GM21423 (cell line): ENCODE measurements around the gene ZNF740.
"Not testable (repeated sequence)": the region's sequence is repeated elsewhere in the genome, so short reads cannot be mapped to it uniquely, and the experiment has no call there.

Experiments used
- ATAC-seq: cut with Tn5 transposase; IDR thresholded peaks from one replicate; pipeline ENCODE4 v1.9.1; 2021; ENCODE audit warnings: mild to moderate bottlenecking, moderate library complexity; ENCODE audit not compliant: unreplicated experiment

Gene ZNF740

GRCh38 chr12:53193985-53194716 is 13.6 kb downstream of the ZNF740 start:
- ATAC-seq = no peak

GRCh38 chr12:53194973-53195372 is 14.5 kb downstream of the ZNF740 start:
- ATAC-seq = no peak

- ATAC-seq = no peak
Measured at GRCh38 chr12:53195516-53196420, 15.2 kb downstream of the ZNF740 start.

- no peak for ATAC-seq
Measured at GRCh38 chr12:53196486-53196885, 16.0 kb downstream of the ZNF740 start.

- no peak for ATAC-seq
Measured at GRCh38 chr12:53197011-53197640, 16.6 kb downstream of the ZNF740 start.

- no peak for ATAC-seq
Measured at GRCh38 chr12:53198486-53199110, 18.1 kb downstream of the ZNF740 start.

GRCh38 chr12:53199700-53200099 is 19.2 kb downstream of the ZNF740 start:
- ATAC-seq = no peak

GRCh38 chr12:53200107-53200457 is 19.6 kb downstream of the ZNF740 start:
- ATAC-seq = no peak

GRCh38 chr12:53200458-53201176 is 20.1 kb downstream of the ZNF740 start:
- ATAC-seq = peak; percentile 66

GRCh38 chr12:53201177-53201541 is 20.6 kb downstream of the ZNF740 start:
- no peak for ATAC-seq

GRCh38 chr12:53201639-53202038 is 21.1 kb downstream of the ZNF740 start:
- ATAC-seq = no peak

- not testable (repeated sequence) for ATAC-seq
Measured at GRCh38 chr12:53202316-53202715, 21.8 kb downstream of the ZNF740 start.

- no peak for ATAC-seq
Measured at GRCh38 chr12:53204351-53204750, 23.8 kb downstream of the ZNF740 start.

GRCh38 chr12:53205747-53206419 is 25.4 kb downstream of the ZNF740 start:
- ATAC-seq = peak; percentile 60

- no peak for ATAC-seq
Measured at GRCh38 chr12:53207042-53207441, 26.5 kb downstream of the ZNF740 start, which contains the start of gene ITGB7. ITGB7 (minus strand) TSS chr12:53207251; CDS start chr12:53200443, 6,808 bp downstream.

GRCh38 chr12:53208435-53208834 is 27.9 kb downstream of the ZNF740 start:
- ATAC-seq = no peak

GRCh38 chr12:53208877-53209463 is 28.4 kb downstream of the ZNF740 start:
- peak; percentile 40 for ATAC-seq

- no peak for ATAC-seq
Measured at GRCh38 chr12:53210843-53211242, 30.3 kb downstream of the ZNF740 start.
